CD14-positive monocyte (primary cell): ENCODE data around the gene OR1F1. TPM values are rescaled to one million over a fixed set of nuclear protein-coding genes. Genes with fewer than 3 reads are reported as not detected.

Source experiments
- DNase-seq, 3 donors: peaks; one replicate each; pipeline ENCODE4 v3.0.0-alpha.2; 2011 to 2022
- H2AFZ ChIP-seq: 2 replicates; pipeline ENCODE4 v1.6.0; 2012; ENCODE audit warnings: mild to moderate bottlenecking, low read depth, low read length, inconsistent platforms; ENCODE audit not compliant: insufficient read depth, poor library complexity, severe bottlenecking
- H3K27ac ChIP-seq, 2 donors: 1 replicate in 1 of 2; 2 replicates in 1 of 2; pipeline ENCODE4 v1.5.1; 2012 to 2013; ENCODE audit warnings: low read length in 2 of 2, control low read depth in 1 of 2, inconsistent platforms in 1 of 2, low read depth in 1 of 2, mild to moderate bottlenecking in 1 of 2
- H3K27me3 ChIP-seq, 2 donors: one replicate each; pipeline versions ENCODE4 v1.6.0 to v1.6.1; 2011 to 2013; ENCODE audit warnings: low read length in 2 of 2; ENCODE audit not compliant: control insufficient read depth in 2 of 2, insufficient read depth in 2 of 2
- H3K36me3 ChIP-seq, 2 donors: replicated peaks in 1 of 2; 1 replicate in 1 of 2; 2 replicates in 1 of 2; pipeline versions ENCODE4 v1.5.1 to v1.6.1; 2012 to 2013; ENCODE audit warnings: low read length in 2 of 2, control low read depth in 1 of 2, inconsistent platforms in 1 of 2, mild to moderate bottlenecking in 1 of 2; ENCODE audit not compliant: insufficient read depth in 2 of 2, control insufficient read depth in 1 of 2
- H3K4me1 ChIP-seq, 2 donors: 1 replicate in 1 of 2; 2 replicates in 1 of 2; pipeline versions ENCODE4 v1.5.1 to v1.6.1; 2012 to 2013; ENCODE audit warnings: low read length in 2 of 2, control low read depth in 1 of 2, inconsistent platforms in 1 of 2, mild to moderate bottlenecking in 1 of 2, moderate library complexity in 1 of 2; ENCODE audit not compliant: insufficient read depth in 2 of 2, control insufficient read depth in 1 of 2
- H3K4me2 ChIP-seq: replicated peaks from 2 replicates; pipeline ENCODE3; 2012; ENCODE audit warnings: low read length, moderate library complexity, mild to moderate bottlenecking; ENCODE audit not compliant: poor library complexity, severe bottlenecking; ENCODE audit errors: extremely low read depth
- H3K4me3 ChIP-seq, 3 experiments: fragments of 200-600 bp in 1 of 3; sonication (generic) in 1 of 3; replicated peaks in 1 of 3; 1 replicate in 2 of 3; 2 replicates in 1 of 3; pipeline ENCODE4 v1.5.1; 2011 to 2013; ENCODE audit warnings: low read length in 3 of 3, mild to moderate bottlenecking in 3 of 3, control low read depth in 2 of 3, low read depth in 2 of 3, inconsistent platforms in 1 of 3, moderate library complexity in 1 of 3
- H3K79me2 ChIP-seq: 2 replicates; pipeline ENCODE4 v1.6.0; 2012; ENCODE audit warnings: mild to moderate bottlenecking, control low read depth, inconsistent platforms, low read length, moderate library complexity; ENCODE audit not compliant: insufficient read depth
- H3K9ac ChIP-seq: 2 replicates; pipeline ENCODE4 v1.6.0; 2017; ENCODE audit warnings: low read length, mild to moderate bottlenecking; ENCODE audit not compliant: insufficient read depth, poor library complexity, severe bottlenecking
- H3K9me3 ChIP-seq, 2 donors: replicated peaks in 1 of 2; 1 replicate in 1 of 2; 2 replicates in 1 of 2; pipeline versions ENCODE4 v1.5.1 to v1.6.1; 2012 to 2013; ENCODE audit warnings: low read length in 2 of 2, control low read depth in 1 of 2; ENCODE audit not compliant: control insufficient read depth in 1 of 2, insufficient read depth in 1 of 2
- H4K20me1 ChIP-seq: 2 replicates; pipeline ENCODE4 v1.6.0; 2012; ENCODE audit warnings: mild to moderate bottlenecking, low read length, control low read depth, moderate library complexity; ENCODE audit not compliant: insufficient read depth
- H3K27ac Mint-ChIP-seq, 7 donors: one replicate each; pipeline ENCODE4 v1.8.0; 2020; ENCODE audit warnings: mild to moderate bottlenecking in 7 of 7, mixed read lengths in 7 of 7, moderate library complexity in 6 of 7, inconsistent platforms in 2 of 7
- H3K27me3 Mint-ChIP-seq, 3 donors: one replicate each; pipeline ENCODE4 v1.8.0; 2021 to 2022; ENCODE audit warnings: low read depth in 3 of 3, mild to moderate bottlenecking in 3 of 3, mixed read lengths in 3 of 3, moderate library complexity in 3 of 3, inconsistent platforms in 1 of 3
- H3K36me3 Mint-ChIP-seq, 2 donors: one replicate each; pipeline ENCODE4 v1.8.0; 2020; ENCODE audit warnings: mixed read lengths in 2 of 2, inconsistent platforms in 1 of 2, mild to moderate bottlenecking in 1 of 2
- H3K4me1 Mint-ChIP-seq: one replicate; pipeline ENCODE4 v1.8.0; 2020; ENCODE audit warnings: mild to moderate bottlenecking, mixed read lengths
- H3K4me3 Mint-ChIP-seq, 2 donors: one replicate each; pipeline ENCODE4 v1.8.0; 2020; ENCODE audit warnings: mild to moderate bottlenecking in 2 of 2, mixed read lengths in 2 of 2, moderate library complexity in 1 of 2
- H3K9me3 Mint-ChIP-seq, 7 donors: one replicate each; pipeline ENCODE4 v1.8.0; 2020 to 2022; ENCODE audit warnings: mixed read lengths in 7 of 7, mild to moderate bottlenecking in 6 of 7, moderate library complexity in 6 of 7, inconsistent platforms in 2 of 7
- WGBS: methylation state at CpG from one replicate; pipeline ENCODE4 v1.1.5; 2013; ENCODE audit warnings: missing lambda C conversion rate; ENCODE audit not compliant: insufficient coverage; 5-methylcytosine and 5-hydroxymethylcytosine counted together
- intact Hi-C, 2 donors: fragments of 100-400 bp; cut with micrococcal nuclease; formaldehyde crosslinking; loops; one replicate each; pipeline versions ENCODE4 v1.15.0 to v1.15.1; 2023
- polyA plus RNA-seq, 3 donors: library from polyadenylated mRNA; depleted of rRNA in 1 of 3; unstranded in 2 of 3; stranded (reverse) in 1 of 3; fragments of 300-500 nt in 2 of 3; fragments of >200 nt in 1 of 3; fragmentation: Illumina TruSeq in 2 of 3; gene quantifications; 1 replicate in 2 of 3; 2 replicates in 1 of 3; pipeline ENCODE4 v1.2.3, GENCODE V29; 2012 to 2021
- TF ChIP-seq, protein P1 (sequence below): fragments of 200-600 bp; IDR thresholded peaks from one replicate; pipeline ENCODE4 v1.8.0; 2022; ENCODE audit warnings: antibody characterized with exemption, mild to moderate bottlenecking

The OR1F1 gene
- polyA plus RNA-seq, 3 donors = not detected

DNA sequence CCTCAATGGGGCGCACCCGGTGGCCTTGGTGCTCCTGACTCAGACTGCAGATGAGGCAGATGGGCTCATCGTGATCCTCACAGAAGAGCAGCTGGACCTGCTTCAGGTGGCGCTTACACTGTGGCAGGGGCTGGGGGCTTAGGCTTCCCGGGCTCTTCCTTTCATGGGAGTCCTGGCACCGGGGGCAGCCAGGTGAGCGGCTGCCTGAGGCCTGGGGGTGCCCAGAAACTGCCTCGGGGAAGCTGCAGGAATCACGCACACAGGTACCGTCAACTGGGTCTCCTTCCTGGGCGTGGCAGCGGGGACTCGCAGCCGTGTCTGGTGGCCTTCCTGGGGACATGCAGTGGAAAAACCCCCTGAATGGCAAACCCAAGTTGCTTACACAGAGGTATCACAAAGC lies 61.4 kb downstream of the OR1F1 start:
- H3K9me3 Mint-ChIP-seq = peaks cover 0 to 3% (median 0%) of the 10 kb centered on the region in 7 donors
- no peak for DNase-seq
- H3K27ac ChIP-seq = peak overlapping the region in 1 of 2 donors; percentile 45
- peaks cover 86 to 97% of the 10 kb centered on the region in 2 donors for H3K36me3 Mint-ChIP-seq
- 93% methylated on average over 14 of the region's 14 CpGs for WGBS
- H3K27me3 Mint-ChIP-seq = peaks cover 0 to 2% (median 0%) of the 10 kb centered on the region in 3 donors
- H3K79me2 ChIP-seq = peaks cover 94% of the 10 kb centered on the region
- peaks cover 47 to 65% of the 10 kb centered on the region in 2 donors for H3K4me1 ChIP-seq
- H3K27ac Mint-ChIP-seq = no peak overlapping the region
- H3K4me3 ChIP-seq = no peak overlapping the region
- peaks cover 92 to 100% of the 10 kb centered on the region in 2 donors for H3K36me3 ChIP-seq
- H3K4me1 Mint-ChIP-seq = peaks cover 63% of the 10 kb centered on the region
- no peak overlapping the region for H3K4me3 Mint-ChIP-seq
- no peak overlapping the region for H3K9ac ChIP-seq
- TF ChIP-seq, protein P1, sequence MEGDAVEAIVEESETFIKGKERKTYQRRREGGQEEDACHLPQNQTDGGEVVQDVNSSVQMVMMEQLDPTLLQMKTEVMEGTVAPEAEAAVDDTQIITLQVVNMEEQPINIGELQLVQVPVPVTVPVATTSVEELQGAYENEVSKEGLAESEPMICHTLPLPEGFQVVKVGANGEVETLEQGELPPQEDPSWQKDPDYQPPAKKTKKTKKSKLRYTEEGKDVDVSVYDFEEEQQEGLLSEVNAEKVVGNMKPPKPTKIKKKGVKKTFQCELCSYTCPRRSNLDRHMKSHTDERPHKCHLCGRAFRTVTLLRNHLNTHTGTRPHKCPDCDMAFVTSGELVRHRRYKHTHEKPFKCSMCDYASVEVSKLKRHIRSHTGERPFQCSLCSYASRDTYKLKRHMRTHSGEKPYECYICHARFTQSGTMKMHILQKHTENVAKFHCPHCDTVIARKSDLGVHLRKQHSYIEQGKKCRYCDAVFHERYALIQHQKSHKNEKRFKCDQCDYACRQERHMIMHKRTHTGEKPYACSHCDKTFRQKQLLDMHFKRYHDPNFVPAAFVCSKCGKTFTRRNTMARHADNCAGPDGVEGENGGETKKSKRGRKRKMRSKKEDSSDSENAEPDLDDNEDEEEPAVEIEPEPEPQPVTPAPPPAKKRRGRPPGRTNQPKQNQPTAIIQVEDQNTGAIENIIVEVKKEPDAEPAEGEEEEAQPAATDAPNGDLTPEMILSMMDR = no peak
- H4K20me1 ChIP-seq = peaks cover 100% of the 10 kb centered on the region
- intact Hi-C loops = no loop called here
- H3K27me3 ChIP-seq = no peaks in the 10 kb centered on the region
- H3K4me2 ChIP-seq = peak overlapping the region; percentile 16
- no peak overlapping the region for H2AFZ ChIP-seq
- no peaks in the 10 kb centered on the region for H3K9me3 ChIP-seq

DNA sequence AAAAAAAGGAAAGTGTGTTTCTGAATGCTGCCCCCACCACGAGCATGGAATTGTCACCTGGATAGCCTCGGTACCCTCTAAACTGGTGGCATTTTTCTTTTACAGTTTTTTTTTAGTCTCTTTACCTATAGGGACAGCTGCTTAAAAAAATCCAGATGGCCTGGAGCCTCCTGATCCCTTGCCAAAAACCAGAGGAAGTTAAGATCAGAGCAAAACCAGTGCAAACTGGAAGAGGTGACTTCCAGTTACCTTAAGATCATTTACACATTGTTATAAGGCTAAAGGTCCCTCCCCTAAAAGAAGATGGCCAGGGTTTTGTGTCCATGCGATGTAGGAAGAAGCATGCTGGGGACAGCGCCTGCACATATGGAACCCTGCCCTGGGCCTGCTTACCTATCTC lies 65.0 kb downstream of the OR1F1 start:
- H3K27me3 ChIP-seq = no peaks in the 10 kb centered on the region
- TF ChIP-seq, protein P1 = no peak
- DNase-seq = no peak
- H3K79me2 ChIP-seq = peaks cover 98% of the 10 kb centered on the region
- H3K9ac ChIP-seq = peak overlapping the region; percentile 80
- no peak overlapping the region for H2AFZ ChIP-seq
- H4K20me1 ChIP-seq = peaks cover 85% of the 10 kb centered on the region
- H3K4me1 Mint-ChIP-seq = peaks cover 87% of the 10 kb centered on the region
- H3K27ac Mint-ChIP-seq = peak overlapping the region in 5 of 7 donors; percentile 3 to 82 (median 15)
- H3K4me3 ChIP-seq = peak overlapping the region; percentile 2 to 98 (median 15)
- peaks cover 71 to 88% of the 10 kb centered on the region in 2 donors for H3K4me1 ChIP-seq
- peak overlapping the region; percentile 88 for H3K4me2 ChIP-seq
- WGBS = 93% methylated on average over 2 of the region's 4 CpGs
- peaks cover 0 to 2% (median 0%) of the 10 kb centered on the region in 3 donors for H3K27me3 Mint-ChIP-seq
- H3K36me3 ChIP-seq = peaks cover 63 to 71% of the 10 kb centered on the region in 2 donors
- peaks cover 58 to 74% of the 10 kb centered on the region in 2 donors for H3K36me3 Mint-ChIP-seq
- no peaks in the 10 kb centered on the region for H3K9me3 ChIP-seq
- peak overlapping the region in 1 of 2 donors; percentile 90 for H3K27ac ChIP-seq
- intact Hi-C loops = no loop called here
- peaks cover 0 to 3% (median 0%) of the 10 kb centered on the region in 7 donors for H3K9me3 Mint-ChIP-seq
- H3K4me3 Mint-ChIP-seq = peak overlapping the region; percentile 73 to 84
